GM21390 (cell line): Measurements from ENCODE around the gene APLP2.
"Not testable (repeated sequence)": the region's sequence is repeated elsewhere in the genome, so short reads cannot be mapped to it uniquely, and the experiment has no call there.

Source experiments
- ATAC-seq: cut with Tn5 transposase; IDR thresholded peaks from one replicate; pipeline ENCODE4 v1.9.1; 2021; ENCODE audit not compliant: unreplicated experiment

Gene APLP2

DNA sequence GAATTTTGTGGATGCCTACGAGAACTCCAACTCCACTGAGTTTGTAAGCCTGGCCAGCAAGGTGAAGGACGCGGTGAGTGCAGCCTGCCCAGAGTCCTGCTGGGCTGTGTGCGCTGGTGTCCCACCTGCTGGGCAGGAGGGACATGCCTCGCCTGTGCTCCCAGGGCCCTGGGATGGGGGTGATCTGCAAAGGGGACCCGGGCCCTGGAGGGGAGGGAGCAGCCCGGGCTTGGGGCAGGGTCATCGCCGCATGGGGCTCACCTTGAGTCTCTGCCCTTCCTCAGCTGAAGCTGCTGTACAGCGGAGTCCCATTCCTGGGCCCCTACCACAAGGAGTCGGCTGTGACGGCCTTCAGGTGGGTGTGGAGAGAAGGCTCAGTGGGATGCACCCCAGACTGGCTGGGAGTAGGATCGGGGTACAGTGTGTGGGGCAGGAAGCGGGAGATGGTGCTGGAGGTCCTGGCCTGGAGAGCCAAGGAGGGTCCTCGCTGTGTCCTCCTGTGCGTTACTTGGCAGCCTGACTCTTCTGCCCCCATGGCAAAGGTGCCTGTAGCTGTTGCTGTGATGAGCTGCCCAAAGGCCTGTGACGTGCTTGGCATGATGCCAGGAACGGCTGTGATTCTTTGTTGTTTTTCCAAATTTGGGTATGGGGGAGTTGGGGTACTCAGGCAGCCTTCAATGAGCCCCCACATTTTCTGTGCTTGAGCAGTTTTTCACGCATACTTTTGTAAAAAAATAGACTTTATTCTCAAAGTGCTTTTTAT is 119.1 kb downstream of the APLP2 start:
- ATAC-seq = no peak

DNA sequence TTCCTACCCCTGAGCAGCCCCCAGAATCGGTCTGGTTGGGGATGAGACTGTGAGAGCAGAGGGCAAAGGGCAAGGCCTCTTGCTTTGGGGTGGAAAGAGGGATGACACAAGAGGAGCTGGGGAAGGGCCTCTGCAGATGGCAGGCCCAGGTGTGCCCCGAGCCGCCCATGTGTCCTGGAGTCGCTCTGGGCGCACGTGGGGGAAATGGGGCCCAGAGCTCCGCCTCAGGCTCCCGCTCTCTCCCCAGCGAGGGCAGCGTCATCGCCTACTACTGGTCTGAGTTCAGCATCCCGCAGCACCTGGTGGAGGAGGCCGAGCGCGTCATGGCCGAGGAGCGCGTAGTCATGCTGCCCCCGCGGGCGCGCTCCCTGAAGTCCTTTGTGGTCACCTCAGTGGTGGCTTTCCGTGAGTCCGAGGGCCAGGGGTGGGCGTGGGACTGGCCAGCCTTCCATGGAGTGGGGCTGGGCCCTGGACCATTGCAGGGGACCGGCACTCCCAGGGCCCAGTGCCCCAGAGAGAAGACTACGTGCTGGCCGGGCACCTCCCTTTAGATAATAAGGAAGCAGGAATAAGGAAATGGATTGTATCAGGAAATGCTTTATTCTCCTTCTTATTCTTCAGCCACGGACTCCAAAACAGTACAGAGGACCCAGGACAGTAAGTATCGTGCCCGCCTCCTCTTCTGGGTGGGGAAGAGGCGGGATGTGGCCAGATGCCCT is 120.0 kb downstream of the APLP2 start:
- no peak for ATAC-seq

DNA sequence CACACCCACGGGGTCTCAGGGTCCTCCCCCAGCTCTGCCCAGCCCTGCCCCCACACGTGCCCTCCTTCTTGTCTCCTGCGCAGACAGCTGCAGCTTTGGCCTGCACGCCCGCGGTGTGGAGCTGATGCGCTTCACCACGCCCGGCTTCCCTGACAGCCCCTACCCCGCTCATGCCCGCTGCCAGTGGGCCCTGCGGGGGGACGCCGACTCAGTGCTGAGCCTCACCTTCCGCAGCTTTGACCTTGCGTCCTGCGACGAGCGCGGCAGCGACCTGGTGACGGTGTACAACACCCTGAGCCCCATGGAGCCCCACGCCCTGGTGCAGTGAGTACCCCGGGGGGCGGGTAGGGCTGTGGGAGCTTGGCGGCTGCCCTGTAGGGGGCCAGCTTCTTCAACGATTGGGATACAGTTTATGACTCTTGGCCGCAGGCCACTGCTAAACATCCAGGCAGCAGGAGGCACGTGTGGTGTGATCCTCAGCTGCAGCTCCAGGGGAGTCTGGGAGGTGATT is 120.7 kb downstream of the APLP2 start:
- ATAC-seq = no peak

DNA sequence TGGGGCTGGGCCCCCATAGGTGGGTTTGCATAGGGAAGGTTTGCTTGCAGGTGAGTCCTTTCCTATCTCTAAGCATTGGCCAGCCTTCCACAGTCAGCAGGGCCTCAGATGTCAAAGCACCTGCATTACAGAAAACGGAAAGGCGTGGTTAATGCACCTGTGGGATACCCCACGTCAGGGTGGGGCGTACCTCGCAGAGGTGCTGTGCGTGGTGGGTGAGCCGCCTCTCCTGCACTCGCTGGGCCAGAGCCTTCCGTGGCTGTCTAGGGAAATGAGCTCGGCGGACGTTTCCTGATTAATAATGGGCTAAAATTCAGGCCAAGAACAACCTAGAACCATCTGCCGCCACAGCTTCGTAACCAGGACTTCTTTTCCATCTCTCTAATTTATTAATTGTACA is 122.2 kb downstream of the APLP2 start:
- ATAC-seq = no peak

DNA sequence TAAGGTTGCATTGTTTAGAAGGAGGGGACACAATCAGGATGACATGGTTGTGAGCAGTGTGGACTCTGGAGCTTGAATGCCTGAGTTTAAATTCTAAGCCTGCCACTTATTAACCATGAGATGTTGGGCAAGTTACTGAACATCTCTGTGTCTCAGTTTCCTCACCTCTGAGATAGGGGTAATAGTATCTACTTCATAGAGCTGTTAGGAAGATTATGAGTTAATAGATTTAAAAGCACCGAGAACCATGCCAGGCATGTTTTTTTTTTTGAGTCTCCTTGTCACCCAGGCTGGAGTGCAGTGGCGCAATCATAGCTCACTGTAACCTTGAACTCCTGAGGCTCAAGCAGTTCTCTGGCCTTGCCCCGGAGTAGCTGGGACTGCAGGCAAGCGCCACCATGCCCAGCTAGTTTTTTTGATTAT is 123.2 kb downstream of the APLP2 start:
- no peak for ATAC-seq

DNA sequence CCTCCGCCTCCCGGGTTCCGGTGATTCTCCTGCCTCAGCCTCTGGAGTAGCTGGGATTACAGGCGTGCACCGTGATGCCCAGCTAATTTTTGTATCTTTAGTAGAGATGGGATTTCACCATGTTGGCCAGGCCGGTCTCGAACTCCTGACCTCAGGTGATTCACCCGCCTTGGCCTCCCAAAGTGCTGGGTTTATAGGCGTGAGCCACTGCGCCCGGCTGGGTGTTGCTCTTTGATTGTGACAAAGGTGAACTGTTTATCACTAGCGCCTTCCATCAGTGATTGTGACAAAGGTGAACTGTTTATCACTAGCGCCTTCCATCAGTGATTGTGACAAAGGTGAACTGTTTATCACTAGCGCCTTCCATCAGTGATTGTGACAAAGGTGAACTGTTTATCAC is 123.9 kb downstream of the APLP2 start:
- ATAC-seq = not testable (repeated sequence)
